ENCODE measurements around the gene SEMA4F.

SEMA4F gene, protein sequence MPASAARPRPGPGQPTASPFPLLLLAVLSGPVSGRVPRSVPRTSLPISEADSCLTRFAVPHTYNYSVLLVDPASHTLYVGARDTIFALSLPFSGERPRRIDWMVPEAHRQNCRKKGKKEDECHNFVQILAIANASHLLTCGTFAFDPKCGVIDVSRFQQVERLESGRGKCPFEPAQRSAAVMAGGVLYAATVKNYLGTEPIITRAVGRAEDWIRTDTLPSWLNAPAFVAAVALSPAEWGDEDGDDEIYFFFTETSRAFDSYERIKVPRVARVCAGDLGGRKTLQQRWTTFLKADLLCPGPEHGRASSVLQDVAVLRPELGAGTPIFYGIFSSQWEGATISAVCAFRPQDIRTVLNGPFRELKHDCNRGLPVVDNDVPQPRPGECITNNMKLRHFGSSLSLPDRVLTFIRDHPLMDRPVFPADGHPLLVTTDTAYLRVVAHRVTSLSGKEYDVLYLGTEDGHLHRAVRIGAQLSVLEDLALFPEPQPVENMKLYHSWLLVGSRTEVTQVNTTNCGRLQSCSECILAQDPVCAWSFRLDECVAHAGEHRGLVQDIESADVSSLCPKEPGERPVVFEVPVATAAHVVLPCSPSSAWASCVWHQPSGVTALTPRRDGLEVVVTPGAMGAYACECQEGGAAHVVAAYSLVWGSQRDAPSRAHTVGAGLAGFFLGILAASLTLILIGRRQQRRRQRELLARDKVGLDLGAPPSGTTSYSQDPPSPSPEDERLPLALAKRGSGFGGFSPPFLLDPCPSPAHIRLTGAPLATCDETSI

DNA sequence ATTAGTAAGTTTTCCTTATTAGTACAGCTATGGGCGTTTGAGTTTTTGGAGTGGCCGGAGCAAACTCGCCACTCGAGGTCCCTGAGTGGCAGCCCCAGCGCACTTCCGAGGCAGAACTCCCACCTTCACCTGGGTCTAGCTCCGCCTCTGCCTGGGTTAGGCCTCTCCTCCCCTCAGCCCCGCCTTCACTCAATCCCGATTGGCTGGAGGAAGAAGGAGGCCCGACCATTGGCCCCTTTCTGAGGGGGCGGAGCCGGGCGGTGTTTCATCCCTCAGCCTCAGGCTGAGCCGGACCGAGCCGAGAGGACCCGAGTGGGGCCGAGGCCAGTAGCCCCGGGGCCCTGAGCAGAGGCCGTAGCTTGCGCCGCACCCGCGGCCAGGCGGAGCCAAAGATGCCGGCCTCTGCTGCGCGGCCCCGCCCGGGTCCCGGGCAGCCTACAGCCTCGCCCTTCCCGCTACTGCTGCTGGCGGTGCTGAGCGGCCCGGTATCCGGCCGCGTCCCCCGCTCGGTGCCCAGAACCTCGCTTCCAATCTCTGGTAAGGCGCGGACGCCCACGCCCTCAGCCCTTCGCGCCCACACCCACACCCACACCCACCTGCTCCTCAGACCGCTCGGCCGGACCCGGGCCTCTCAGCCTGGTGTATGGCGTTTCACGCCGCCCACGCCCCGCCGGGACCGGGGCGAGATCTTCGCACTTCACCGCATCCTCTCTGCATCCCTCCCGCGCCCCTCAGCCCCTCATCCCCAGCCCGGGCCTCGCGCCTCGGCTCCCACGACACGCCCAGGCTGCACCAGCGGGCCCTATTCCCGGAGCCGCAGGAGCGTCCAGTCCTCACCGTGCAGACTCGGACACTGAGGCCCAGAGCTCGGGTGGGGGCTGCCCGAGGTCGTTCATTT, at the start of gene SEMA4F:
SEMA4F (plus strand) TSS at position 263 of the 898 bp plus-strand sequence; CDS start at position 393, 130 bp downstream.
- Histone ChIP-seq H3K9me2 (replicated peaks; ENCODE audit: control insufficient read depth, low read length) (no peaks in the 10 kb centered on the region; the same call in 1 of the 2 replicates), H4K20me1 (ENCODE audit: control insufficient read depth, insufficient read depth, low read depth, low read length) (no peaks in the 10 kb centered on the region), H3K4me1 (ENCODE audit: control insufficient read depth, low read length) (peaks cover 10% of the 10 kb centered on the region), H3K27ac (ENCODE audit: low read depth, low read length) (no peak within 1 kb of the TSS), H3K4me2 (ENCODE audit: low read length) (peak within 1 kb of the TSS; percentile 76), H3K36me3 (ENCODE audit: control insufficient read depth, low read length) (no peaks in the 10 kb centered on the region), H3K4me3 (ENCODE audit: low read length) (peak within 1 kb of the TSS; percentile 70), H3K9me3 (ENCODE audit: control insufficient read depth, insufficient read depth, low read length) (no peaks in the 10 kb centered on the region), H3K79me2 (ENCODE audit: control insufficient read depth, low read length) (no peaks in the 10 kb centered on the region), H3F3A (ENCODE audit: control insufficient read depth, insufficient read depth) (no peaks in the 10 kb centered on the region), H3K27me3 (ENCODE audit: control insufficient read depth, low read length) (peaks cover 7% of the 10 kb centered on the region)
- TF ChIP-seq EZH2phosphoT487 (IDR thresholded peaks at IDR 0.05; ENCODE audit: borderline replicate concordance, low read length): no peak
- TF ChIP-seq, protein P1, sequence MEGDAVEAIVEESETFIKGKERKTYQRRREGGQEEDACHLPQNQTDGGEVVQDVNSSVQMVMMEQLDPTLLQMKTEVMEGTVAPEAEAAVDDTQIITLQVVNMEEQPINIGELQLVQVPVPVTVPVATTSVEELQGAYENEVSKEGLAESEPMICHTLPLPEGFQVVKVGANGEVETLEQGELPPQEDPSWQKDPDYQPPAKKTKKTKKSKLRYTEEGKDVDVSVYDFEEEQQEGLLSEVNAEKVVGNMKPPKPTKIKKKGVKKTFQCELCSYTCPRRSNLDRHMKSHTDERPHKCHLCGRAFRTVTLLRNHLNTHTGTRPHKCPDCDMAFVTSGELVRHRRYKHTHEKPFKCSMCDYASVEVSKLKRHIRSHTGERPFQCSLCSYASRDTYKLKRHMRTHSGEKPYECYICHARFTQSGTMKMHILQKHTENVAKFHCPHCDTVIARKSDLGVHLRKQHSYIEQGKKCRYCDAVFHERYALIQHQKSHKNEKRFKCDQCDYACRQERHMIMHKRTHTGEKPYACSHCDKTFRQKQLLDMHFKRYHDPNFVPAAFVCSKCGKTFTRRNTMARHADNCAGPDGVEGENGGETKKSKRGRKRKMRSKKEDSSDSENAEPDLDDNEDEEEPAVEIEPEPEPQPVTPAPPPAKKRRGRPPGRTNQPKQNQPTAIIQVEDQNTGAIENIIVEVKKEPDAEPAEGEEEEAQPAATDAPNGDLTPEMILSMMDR (IDR thresholded peaks at IDR 0.05; ENCODE audit: low read depth, low read length, poor library complexity, severe bottlenecking): no peak

DNA sequence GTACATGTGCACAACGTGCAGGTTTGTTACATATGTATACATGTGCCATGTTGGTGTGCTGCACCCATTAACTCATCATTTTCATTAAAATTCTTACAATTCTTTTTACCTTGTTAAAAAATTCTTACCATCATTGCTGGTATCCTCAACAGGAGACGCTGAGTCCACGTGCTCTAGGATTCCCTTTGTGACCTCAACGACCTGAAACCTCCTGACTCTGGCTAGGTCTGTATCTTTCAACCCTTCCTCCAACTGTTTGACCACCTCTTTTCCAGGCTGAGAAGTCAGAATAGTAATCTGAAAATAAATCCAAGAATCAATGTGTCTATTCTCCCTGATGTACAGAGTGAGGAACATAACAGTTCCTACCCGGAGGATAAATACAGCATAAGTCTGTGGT, 47.1 kb upstream of the SEMA4F start:
- no peak overlapping the region for H3K27ac ChIP-seq (ENCODE audit: low read depth, low read length)
- H3K4me2 ChIP-seq (ENCODE audit: low read length): no peak overlapping the region
- H3K4me1 ChIP-seq (ENCODE audit: control insufficient read depth, low read length): no peaks in the 10 kb centered on the region
- TF ChIP-seq, protein P1 (IDR thresholded peaks at IDR 0.05; ENCODE audit: low read depth, low read length, poor library complexity, severe bottlenecking): no peak
- TF ChIP-seq EZH2phosphoT487 (IDR thresholded peaks at IDR 0.05; ENCODE audit: borderline replicate concordance, low read length): no peak
- H3K4me3 ChIP-seq (ENCODE audit: low read length): no peak overlapping the region
- no peaks in the 10 kb centered on the region for H3K9me2 ChIP-seq (replicated peaks; ENCODE audit: control insufficient read depth, low read length)
- no peaks in the 10 kb centered on the region for H4K20me1 ChIP-seq (ENCODE audit: control insufficient read depth, insufficient read depth, low read depth, low read length)
- H3K27me3 ChIP-seq (ENCODE audit: control insufficient read depth, low read length): peaks cover 36% of the 10 kb centered on the region
- H3K79me2 ChIP-seq (ENCODE audit: control insufficient read depth, low read length): no peaks in the 10 kb centered on the region
- no peaks in the 10 kb centered on the region for H3K36me3 ChIP-seq (ENCODE audit: control insufficient read depth, low read length)
- no peaks in the 10 kb centered on the region for H3K9me3 ChIP-seq (ENCODE audit: control insufficient read depth, insufficient read depth, low read length)
- H3F3A ChIP-seq (ENCODE audit: control insufficient read depth, insufficient read depth): no peaks in the 10 kb centered on the region

DNA sequence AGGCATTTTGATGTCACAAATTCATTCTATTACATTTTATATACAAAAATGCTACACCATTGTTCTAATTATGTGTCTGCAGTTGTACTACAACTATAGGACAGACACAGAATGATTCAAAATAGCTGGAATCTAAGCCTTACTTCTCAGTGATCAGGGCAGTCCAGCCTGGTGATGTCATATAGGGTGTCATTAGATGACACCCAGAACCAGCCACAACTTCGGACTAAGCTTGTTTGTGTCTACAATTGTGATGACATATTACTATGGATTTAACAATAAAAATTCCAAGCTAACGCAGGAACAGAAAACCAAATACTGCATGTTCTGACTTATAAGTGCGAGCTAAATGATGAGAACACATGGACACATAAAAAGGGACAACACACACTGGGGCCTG, 36.9 kb upstream of the SEMA4F start:
- no peaks in the 10 kb centered on the region for H3K36me3 ChIP-seq (ENCODE audit: control insufficient read depth, low read length)

More for the DNA sequence above, 36.9 kb upstream of the SEMA4F start:
- Histone ChIP-seq H3F3A (ENCODE audit: control insufficient read depth, insufficient read depth) (no peaks in the 10 kb centered on the region), H3K9me2 (replicated peaks; ENCODE audit: control insufficient read depth, low read length) (no peaks in the 10 kb centered on the region), H3K4me2 (ENCODE audit: low read length) (no peak overlapping the region), H3K79me2 (ENCODE audit: control insufficient read depth, low read length) (no peaks in the 10 kb centered on the region), H3K4me3 (ENCODE audit: low read length) (no peak overlapping the region), H3K27ac (ENCODE audit: low read depth, low read length) (no peak overlapping the region), H3K4me1 (ENCODE audit: control insufficient read depth, low read length) (peaks cover 10% of the 10 kb centered on the region), H3K27me3 (ENCODE audit: control insufficient read depth, low read length) (peaks cover 34% of the 10 kb centered on the region), H3K9me3 (ENCODE audit: control insufficient read depth, insufficient read depth, low read length) (no peaks in the 10 kb centered on the region), H4K20me1 (ENCODE audit: control insufficient read depth, insufficient read depth, low read depth, low read length) (no peaks in the 10 kb centered on the region)
- TF ChIP-seq, protein P1 (IDR thresholded peaks at IDR 0.05; ENCODE audit: low read depth, low read length, poor library complexity, severe bottlenecking): no peak
- TF ChIP-seq EZH2phosphoT487 (IDR thresholded peaks at IDR 0.05; ENCODE audit: borderline replicate concordance, low read length): no peak

Data from DOHH2 (cell line).